HUES6 (cell line): ENCODE data around the gene IRAG1.
A peak's percentile ranks its signal among the peaks of the same experiment; 100 is the strongest.

Experiments
- H3K27ac ChIP-seq: 2 replicates; pipeline ENCODE4 v1.7.0; 2013; ENCODE audit warnings: low read depth, mild to moderate bottlenecking, low read length, inconsistent platforms
- H3K27me3 ChIP-seq: 2 replicates; pipeline ENCODE4 v1.6.1; 2013; ENCODE audit warnings: low read length; ENCODE audit not compliant: control insufficient read depth, insufficient read depth
- H3K36me3 ChIP-seq: 2 replicates; pipeline ENCODE4 v1.6.1; 2013; ENCODE audit warnings: low read length; ENCODE audit not compliant: control insufficient read depth, insufficient read depth
- H3K4me1 ChIP-seq: 2 replicates; pipeline ENCODE4 v1.6.1; 2013; ENCODE audit warnings: low read length; ENCODE audit not compliant: control insufficient read depth, insufficient read depth
- H3K4me3 ChIP-seq: 2 replicates; pipeline ENCODE4 v1.5.1; 2013; ENCODE audit warnings: low read depth, low read length
- H3K9ac ChIP-seq: one replicate; pipeline ENCODE4 v1.6.1; 2013; ENCODE audit warnings: mild to moderate bottlenecking, low read length
- H3K9me3 ChIP-seq: 2 replicates; pipeline ENCODE4 v1.6.1; 2013; ENCODE audit warnings: low read depth, low read length; ENCODE audit not compliant: control insufficient read depth, insufficient read depth

IRAG1 gene

DNA sequence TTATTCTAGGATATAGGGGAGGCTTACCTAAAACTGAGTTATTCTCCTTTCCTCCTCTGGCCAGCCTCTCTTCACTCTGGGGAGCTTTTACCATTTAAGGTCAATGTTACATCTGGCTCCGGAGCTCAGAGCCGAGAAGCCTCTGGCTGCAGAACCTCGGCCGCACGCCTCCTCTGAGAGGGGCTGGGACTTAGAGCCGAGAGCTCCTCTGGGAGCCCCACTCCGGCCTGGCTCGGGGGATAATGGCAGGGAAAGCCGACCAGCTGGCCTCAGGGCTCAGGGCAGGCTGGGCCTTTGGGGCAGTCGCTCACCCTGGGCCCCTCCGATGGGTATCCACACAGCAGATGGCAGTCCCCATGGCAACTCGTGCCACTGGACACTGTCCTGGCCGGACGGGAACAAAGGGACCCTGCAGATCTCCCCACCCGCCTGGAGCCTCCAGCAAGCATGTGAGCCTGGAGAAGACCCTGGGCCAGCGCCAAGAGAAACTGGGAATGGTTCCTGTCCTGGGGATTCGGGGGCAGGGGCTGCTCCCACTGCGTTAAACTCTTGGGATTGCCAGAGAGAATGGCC is at the start of gene IRAG1:
IRAG1 (minus strand) TSS at position 247 of the 573 bp plus-strand sequence; CDS start at position 94, 153 bp downstream.
- peaks cover 12% of the 10 kb centered on the region; the same call in 1 of the 2 replicates for H3K4me1 ChIP-seq

DNA sequence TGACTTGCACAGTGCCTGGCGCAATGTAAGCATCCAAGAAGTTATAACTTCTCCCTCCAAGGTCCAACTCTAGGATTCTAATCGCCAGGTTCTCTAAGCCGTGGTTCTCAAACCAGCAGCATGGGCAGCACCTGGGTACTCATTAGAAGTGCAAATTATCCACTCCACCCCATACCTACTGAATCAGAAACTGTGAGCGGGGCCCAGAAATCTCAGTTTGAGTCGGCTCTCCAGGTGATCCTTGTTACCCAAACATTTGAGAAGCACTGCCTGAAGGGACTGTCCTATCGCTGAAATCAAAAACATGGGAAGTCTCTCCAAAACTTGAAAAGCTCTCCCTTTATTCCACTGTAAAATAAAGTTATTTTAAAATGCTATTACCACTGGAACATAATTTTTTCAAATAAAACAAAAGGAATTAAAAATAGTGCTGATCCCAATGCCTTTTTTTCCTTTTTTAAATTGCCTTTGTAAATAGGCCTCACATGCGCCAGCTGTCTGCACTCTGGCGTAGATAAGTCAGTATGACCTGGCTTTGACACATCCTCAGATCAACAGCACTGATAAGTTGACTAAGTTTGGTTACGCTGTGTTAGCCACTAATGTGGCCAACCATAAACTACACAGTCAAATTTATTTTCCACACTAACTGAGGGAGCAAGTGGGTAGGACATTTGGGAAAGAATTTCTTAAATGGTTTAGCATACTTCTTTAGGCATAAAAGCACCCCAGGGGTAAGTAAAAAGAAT is 49.1 kb upstream of the IRAG1 start:
- H3K36me3 ChIP-seq, result no peaks in the 10 kb centered on the region
- no peaks in the 10 kb centered on the region for H3K4me1 ChIP-seq
- no peaks in the 10 kb centered on the region for H3K9me3 ChIP-seq
- H3K27me3 ChIP-seq, result no peaks in the 10 kb centered on the region
- no peak overlapping the region for H3K9ac ChIP-seq
- H3K4me3 ChIP-seq, result no peak overlapping the region
- no peak overlapping the region for H3K27ac ChIP-seq

More for the DNA sequence above, at the start of gene IRAG1:
- no peaks in the 10 kb centered on the region for H3K27me3 ChIP-seq
- peak within 1 kb of the TSS; percentile 23; the same call in 1 of the 2 replicates for H3K27ac ChIP-seq
- H3K36me3 ChIP-seq, result no peaks in the 10 kb centered on the region
- H3K9ac ChIP-seq, result peak within 1 kb of the TSS; percentile 40
- no peak within 1 kb of the TSS for H3K4me3 ChIP-seq
- no peaks in the 10 kb centered on the region for H3K9me3 ChIP-seq

DNA sequence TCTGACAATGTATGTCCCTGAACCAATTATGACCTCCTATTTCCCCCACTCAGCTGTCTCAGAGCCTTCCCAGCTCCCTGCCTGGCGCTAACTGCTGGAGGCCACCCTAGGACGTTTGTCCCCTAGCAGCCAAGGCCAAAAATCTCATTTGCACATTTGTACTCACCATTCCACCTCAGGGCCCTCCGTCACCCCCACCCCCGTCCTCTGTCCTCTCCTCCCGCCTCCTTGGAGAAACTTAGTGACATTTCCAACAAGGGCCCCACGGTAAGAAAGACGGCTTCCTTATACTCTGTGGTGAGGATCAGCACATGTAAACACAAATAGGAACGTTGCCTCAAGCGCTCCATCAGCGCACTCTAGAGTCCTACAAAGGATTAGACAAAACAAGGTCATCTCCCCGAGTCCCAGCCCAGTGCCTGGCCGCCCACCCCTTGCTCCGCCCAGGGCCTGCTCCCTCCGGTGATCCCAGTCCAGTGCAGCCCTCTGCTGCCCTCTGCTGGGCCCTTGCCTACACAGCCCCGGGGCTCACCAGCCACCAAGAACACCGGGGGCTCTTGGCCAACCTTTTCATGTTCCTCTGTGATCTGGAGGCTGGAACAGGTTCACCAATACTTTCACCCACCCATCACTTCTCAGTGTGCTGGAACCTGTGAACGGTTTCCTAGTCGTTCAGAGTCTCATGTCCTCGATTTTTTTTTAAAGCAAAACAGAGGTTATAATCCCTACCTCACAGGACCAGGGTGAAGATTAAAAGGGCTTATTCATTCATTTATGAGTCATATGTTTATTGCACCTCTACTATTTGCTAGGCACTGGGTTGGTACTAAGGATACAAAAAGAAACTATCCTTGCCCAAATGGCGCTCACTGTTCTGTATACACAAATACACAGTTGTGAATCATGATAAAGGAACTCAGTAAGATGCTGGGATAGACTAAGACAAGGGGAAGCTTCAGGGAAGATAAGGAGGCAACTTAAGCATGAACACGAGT is 42.2 kb upstream of the IRAG1 start:
- H3K27me3 ChIP-seq, result no peaks in the 10 kb centered on the region
- H3K4me3 ChIP-seq, result peak overlapping the region; percentile 46
- H3K9me3 ChIP-seq, result no peaks in the 10 kb centered on the region
- no peaks in the 10 kb centered on the region for H3K36me3 ChIP-seq
- H3K4me1 ChIP-seq, result peaks cover 4% of the 10 kb centered on the region
- no peak overlapping the region for H3K27ac ChIP-seq
- no peak overlapping the region for H3K9ac ChIP-seq

DNA sequence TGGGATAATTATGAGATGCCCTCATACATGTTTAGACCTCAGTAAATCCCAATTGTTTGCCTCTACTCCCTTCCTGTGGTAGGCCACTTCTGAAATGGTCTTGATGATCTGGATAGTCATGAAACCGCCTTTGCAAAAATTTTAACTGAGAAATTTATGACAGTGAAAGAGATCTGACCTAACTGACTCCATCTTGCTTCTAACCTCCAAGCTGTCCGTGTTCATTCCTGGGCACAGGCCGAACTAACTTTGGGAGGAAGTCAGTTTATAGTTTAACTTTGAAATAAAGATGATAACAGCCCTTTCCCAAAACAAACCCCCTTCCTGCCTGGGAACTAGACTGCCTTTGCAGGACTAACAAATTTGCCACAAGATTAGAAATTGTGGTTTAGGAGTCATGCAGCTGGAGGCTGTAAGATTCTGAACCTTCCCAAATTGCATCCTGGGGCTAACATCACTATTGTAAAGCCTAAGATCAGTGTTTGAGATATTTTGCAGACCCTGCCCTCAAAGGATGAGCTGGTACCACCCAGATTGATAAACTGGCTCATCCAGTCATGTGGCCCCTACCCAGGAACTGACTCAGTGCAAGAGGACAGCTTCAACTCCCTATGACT is 37.6 kb upstream of the IRAG1 start:
- H3K4me3 ChIP-seq, result no peak overlapping the region
- H3K27me3 ChIP-seq, result no peaks in the 10 kb centered on the region
- no peaks in the 10 kb centered on the region for H3K9me3 ChIP-seq

GRCh38 chr11:10730151-10730550 is 36.6 kb upstream of the IRAG1 start:
- Histone ChIP-seq H3K4me1 (no peaks in the 10 kb centered on the region), H3K36me3 (no peaks in the 10 kb centered on the region), H3K9me3 (no peaks in the 10 kb centered on the region), H3K9ac (no peak overlapping the region), H3K27ac (no peak overlapping the region), H3K27me3 (no peaks in the 10 kb centered on the region), H3K4me3 (no peak overlapping the region)

More for the DNA sequence above, 37.6 kb upstream of the IRAG1 start:
- Histone ChIP-seq H3K36me3 (no peaks in the 10 kb centered on the region), H3K27ac (no peak overlapping the region), H3K4me1 (peaks cover 4% of the 10 kb centered on the region), H3K9ac (no peak overlapping the region)

DNA sequence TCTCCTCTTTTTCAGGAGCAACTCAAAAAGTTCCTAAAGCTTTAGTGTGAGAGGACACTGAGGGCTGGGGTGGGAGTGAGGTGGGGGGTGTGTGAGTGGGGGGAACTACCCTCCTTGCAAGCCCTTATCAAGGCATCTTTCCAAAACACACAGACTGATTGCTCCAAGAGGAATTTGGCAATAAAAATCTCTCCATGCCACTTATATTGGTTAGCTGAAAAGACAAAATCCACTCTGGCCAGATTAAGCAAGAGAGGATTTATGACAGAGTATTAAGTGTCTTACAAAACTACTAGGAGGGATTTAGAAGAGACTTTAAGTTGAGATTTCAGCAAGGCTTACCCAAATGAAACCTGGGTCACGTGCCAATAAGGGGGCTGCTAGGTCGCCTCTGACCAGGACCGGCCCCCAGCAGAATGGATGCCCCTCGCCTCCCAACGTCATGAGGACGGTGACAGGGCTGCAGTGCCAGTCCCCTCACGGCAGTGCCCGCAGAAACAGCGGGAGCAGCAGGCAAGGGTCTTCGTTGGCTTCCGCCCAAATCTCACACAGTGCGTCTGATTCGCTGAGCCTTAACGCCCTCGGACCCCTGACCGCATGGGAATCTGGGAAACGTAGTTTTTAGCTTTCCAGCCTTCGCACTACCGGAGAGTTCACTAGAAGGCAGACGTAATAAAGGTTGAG is 35.4 kb upstream of the IRAG1 start:
- Histone ChIP-seq H3K27ac (no peak overlapping the region), H3K4me1 (no peaks in the 10 kb centered on the region), H3K9ac (peak overlapping the region; percentile 44), H3K4me3 (peak overlapping the region; percentile 62), H3K27me3 (no peaks in the 10 kb centered on the region), H3K36me3 (no peaks in the 10 kb centered on the region), H3K9me3 (no peaks in the 10 kb centered on the region)

DNA sequence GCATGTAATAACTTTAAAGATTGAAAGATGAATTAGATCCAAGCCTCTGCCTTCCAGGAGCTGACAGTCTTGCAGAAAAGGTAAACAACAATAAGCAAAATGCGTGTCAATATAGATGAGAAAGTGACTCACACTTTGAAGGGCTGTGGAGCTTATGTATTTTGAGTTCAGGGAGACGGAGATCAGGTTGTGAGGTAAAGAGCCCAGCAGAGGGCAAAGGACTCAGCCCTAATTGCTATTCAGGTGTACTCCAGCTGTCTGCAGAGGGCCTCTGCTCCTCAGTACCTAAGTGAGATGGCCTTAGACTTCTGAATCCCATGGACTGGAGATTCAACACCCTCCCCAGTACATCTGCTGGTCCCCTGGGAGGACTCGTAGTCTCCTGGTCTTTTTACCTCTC is 34.6 kb upstream of the IRAG1 start:
- Histone ChIP-seq H3K27ac (no peak overlapping the region), H3K9ac (no peak overlapping the region), H3K36me3 (no peaks in the 10 kb centered on the region), H3K27me3 (no peaks in the 10 kb centered on the region), H3K4me3 (no peak overlapping the region), H3K4me1 (no peaks in the 10 kb centered on the region), H3K9me3 (no peaks in the 10 kb centered on the region)

DNA sequence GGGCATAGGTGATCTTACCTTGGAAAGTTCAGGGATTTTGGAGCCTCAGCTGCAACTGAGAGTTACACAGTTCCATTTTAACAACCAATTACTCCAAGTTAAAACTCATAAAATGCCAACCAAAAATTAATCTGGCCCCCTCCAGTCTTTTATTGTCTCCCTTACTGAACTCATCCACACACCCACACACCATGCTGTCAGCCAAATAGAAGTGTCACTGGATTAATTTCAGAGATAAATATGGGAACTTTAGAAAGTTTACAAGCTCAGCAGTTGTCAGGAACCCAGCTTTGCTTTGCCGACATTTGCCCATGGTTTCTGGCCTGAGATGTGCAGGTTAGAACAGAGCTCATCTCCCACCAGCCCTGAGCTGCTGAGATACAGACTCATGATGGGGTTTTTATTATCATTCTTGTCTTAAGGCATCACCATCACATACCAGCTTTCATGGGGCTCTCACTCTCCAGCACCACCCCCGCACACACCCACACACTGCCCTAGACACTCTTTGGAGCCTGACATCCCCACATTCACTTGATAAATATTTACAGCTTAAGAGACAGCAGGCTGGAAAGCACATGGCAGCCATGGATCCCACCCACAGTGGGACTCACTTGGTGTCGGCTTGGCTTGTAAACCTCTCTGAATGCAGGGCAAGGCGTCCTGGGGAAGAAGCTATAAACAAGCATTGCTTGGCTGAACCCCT is 33.7 kb upstream of the IRAG1 start:
- H3K4me1 ChIP-seq, result no peaks in the 10 kb centered on the region

DNA sequence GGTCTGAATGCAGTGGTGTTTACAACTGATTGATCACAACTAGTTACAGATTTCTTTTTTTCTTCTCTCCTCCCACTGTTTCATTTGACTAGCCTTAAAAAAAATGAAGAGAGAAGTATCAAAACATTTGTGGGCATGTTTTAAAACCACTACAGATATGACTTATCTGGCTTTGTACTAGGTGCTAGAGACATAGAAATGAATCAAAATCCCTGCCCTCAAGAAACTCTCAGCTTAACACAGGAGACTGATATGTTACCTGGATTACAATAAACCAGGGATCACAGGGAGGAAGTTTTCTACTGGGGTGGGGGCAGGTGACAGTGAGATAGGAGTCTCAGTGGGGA is 32.3 kb upstream of the IRAG1 start:
- no peaks in the 10 kb centered on the region for H3K4me1 ChIP-seq
- H3K9ac ChIP-seq, result no peak overlapping the region
- H3K36me3 ChIP-seq, result no peaks in the 10 kb centered on the region
- no peak overlapping the region for H3K4me3 ChIP-seq
- H3K9me3 ChIP-seq, result no peaks in the 10 kb centered on the region
- H3K27ac ChIP-seq, result no peak overlapping the region
- no peaks in the 10 kb centered on the region for H3K27me3 ChIP-seq

More for the DNA sequence above, 33.7 kb upstream of the IRAG1 start:
- Histone ChIP-seq H3K9me3 (no peaks in the 10 kb centered on the region), H3K36me3 (no peaks in the 10 kb centered on the region), H3K9ac (no peak overlapping the region), H3K27ac (no peak overlapping the region), H3K4me3 (no peak overlapping the region), H3K27me3 (no peaks in the 10 kb centered on the region)
